Limb (tissue), 2 donors: ENCODE measurements around the gene CSF1.
"Not testable (repeated sequence)": the region's sequence is repeated elsewhere in the genome, so short reads cannot be mapped to it uniquely, and the experiment has no call there.

Source experiments
- DNase-seq, 2 donors: peaks; one replicate each; pipeline ENCODE4 v3.0.0-alpha.2; 2016; ENCODE audit errors: extremely low spot score in 2 of 2

Gene CSF1

GRCh38 chr1:109937738-109938137 is 27.1 kb downstream of the CSF1 start:
- DNase-seq: no peak

DNA sequence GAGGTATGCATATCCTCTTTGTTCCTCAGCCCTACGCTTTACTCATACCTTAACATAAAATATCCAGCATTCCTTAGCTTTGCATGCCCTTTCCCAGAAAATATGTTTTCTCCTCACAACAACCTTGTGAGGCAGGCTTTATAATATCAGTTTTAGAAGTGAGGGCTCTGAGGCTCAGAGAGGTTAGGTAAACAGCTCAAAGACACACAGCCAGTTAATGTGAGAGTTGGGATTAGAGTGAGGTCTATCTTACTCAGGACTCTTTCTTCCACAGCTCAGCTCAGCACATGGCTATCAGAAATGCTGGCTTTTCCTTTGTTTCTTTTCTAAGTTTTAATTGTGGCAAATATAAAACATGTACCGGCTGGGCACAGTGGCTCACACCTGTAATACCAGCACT is 27.9 kb downstream of the CSF1 start:
- no peak for DNase-seq

- DNase-seq: no peak
Measured at GRCh38 chr1:109942434-109942833, 31.8 kb downstream of the CSF1 start.

- DNase-seq: no peak
Measured at GRCh38 chr1:109944541-109944940, 33.9 kb downstream of the CSF1 start.

DNA sequence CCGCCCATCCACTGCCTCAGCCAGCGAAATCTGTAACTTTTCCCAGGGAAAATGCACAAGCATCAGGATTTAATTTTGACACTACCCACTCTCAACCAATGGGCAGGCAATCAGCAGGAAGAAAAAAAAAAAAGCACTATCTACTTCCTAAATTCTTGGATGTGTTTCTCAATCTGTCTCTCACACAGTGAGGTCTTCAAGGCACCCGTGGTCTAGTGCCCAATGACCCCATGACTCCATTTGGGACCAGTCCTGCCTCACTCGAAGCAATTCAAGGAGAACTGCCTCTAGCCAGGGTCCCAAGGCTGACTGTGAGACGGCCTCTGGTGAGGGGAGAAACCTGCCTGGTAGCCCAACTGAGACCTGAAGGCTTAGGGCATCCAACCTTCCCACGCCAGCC is 35.9 kb downstream of the CSF1 start:
- DNase-seq: no peak

GRCh38 chr1:109947582-109948284 is 37.1 kb downstream of the CSF1 start:
- no peak for DNase-seq

GRCh38 chr1:109948285-109948630 is 37.6 kb downstream of the CSF1 start:
- DNase-seq: no peak

GRCh38 chr1:109950038-109950437 is 39.4 kb downstream of the CSF1 start:
- no peak for DNase-seq

DNA sequence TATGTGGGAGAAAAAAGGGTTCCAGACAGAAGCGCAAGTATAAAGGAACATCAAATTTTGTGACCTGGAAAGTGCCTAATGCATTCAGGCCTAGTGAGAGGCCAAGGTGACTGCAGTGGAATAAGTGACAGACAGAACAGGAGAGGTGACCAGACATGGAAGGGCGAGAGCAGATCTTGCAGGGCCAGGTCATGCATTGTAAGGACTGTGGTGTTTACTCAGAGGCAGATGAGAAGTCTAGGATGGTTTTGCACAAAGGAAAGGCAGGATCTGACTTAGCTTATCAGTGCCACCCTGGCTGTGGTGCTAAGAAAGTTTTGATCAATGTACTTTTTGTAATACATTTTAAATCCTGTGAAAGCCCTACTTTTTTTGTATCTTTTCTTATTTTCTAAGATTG is 39.9 kb downstream of the CSF1 start:
- DNase-seq: no peak

DNA sequence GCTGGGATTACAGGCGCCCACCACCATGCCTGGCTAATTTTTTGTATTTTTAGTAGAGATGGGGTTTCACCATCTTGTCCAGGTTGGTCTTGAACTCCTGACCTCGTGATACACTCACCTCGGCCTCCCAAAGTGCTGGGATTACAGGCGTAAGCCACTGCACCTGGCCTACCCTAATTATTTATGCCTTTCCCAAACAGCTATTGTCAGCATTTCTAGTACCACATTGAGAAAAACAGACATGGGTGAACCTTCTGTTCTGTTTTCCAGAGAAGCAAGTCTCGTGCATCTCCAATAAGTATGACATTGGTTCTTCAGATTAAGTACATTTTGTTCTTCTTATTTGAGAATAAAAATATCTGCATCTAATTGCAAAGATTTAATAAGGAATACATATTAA is 40.9 kb downstream of the CSF1 start:
- DNase-seq: not testable (repeated sequence)

DNA sequence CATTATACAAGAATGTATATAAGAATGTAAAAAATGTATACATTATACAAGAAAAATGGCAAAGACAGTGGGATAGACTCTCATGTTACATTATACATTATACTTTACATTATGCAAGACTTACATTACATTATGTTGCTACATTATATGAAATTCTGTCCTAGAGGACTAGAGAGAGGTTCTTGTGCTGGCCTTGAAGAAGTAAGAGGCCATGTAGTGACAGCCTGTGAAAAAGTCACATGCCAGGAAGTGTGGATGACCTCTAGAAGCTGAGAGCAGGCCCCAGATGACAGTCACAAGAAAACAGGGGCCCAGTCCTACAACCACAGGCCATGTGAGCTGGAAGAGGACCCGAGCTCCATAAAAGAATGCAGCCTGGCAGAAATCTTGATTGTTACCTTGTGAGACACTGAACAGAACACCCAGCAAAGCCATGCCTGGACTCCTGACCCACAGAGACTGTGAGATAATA is 43.4 kb downstream of the CSF1 start:
- no peak for DNase-seq

DNA sequence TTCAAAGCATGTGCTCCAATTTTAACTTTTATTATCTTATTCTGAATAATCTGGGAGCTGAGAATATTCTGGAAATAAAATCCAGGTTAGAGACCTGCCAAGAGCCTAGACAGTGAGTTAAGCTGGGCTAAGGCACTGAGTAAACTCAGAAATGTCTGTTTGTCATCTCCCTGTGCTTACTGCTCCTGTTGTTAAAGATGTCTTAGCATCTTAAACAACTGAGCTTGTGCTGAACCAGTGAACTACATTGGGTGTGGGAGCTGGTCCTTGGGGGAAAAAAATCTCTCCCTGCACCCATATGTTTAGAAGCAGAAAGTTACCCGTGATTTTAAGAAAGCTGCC is 49.0 kb downstream of the CSF1 start:
- no peak for DNase-seq

DNA sequence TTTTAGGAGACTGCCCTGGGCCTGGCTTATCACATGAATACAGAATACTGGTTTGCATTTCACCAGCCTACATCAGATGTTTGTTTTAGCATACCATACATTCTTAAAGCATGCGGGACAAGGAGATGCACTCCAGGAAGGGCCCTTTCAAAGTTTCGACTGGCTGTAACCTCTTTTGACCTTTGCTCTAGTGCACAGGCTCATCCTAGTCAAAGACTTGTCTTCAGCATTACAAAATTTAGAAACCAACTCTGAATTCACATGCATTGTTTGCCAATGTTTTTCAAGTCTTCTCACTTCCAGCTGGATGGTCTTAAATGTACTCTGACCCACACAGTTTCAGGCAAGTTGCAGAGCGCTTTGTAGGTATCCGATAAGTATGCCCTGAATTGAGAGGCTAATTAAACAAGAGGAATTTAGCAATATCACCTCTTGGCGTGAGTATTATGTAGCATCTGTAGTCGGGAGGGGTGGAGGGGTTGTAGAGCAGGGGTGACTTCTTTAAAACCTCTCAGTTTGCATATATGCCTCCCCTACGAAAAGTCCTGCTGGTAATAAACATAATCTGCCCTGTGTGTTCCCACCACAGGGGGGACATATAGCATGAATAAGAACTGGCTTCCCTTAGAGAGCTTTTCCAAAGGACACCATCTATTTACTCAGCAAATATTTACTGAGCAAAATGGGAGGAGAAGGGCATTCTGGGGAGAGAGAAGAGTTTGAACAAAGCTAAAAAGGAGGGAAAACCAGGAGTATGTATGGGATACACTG is 49.5 kb downstream of the CSF1 start:
- DNase-seq: no peak

DNA sequence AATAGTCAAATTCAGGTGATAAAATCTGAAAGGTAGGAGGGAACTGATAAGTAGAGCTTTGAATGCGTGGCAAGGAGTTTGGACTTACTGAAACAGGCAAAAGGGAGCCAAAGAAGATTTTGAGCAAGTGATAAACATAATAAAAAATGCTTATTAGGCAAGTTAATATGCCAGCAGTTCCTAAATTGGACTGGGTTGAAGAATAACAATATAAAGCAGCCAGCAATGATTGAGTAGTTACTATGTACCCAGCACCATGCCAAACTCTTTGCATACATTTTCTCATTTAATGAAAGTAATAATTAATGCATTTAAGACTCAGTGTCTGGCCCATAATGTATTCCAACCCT is 50.1 kb downstream of the CSF1 start:
- DNase-seq: no peak

- no peak for DNase-seq
Measured at GRCh38 chr1:109963864-109964263, 53.2 kb downstream of the CSF1 start.

DNA sequence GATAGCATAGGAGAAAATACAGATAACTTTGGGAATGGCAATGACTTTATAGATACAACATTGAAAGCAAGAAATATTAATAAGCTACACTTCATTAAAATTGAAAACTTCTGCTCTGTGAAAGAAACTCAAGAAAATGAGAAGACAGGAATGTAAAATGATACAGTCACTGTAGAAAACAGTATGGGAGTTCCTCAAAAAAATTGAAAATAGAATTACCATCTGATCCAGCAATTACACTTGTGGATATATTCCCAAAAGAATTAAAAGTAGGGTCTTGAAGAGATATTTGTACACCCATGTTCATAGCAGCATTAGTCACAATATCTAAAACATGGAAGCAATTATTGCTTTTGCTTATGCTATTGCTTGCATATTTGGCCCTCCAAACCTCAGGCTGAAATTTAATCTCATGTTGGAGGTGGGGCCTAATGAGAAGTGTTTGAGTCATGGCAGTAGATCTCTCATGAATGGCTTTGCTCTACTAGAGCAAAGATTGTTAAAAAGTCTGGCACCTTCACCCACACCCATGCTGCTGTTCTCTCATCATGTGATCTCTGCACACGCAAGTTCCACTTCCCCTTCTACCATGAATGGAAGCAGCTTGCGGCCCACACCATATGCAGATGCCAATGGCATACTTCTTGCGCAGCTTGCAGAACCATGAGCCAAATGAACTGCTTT is 58.6 kb downstream of the CSF1 start:
- no peak for DNase-seq

DNA sequence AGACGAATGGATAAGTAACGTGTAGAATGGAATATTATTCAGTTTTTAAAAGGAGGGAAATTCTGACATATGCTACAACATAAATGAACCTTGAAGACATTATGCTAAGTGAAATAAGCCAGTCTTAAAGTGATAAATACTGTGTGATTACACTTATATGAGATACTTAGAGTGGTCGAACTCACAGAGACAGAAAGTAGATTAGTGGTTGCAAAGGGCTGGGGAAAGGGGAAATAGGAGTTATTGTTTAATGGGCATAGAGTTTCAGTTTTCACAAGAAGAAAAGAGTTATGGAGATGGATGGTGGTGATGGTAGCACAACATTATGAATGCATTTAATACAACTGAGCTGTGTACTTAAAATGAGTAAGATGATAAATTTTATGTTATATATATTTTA is 59.3 kb downstream of the CSF1 start:
- DNase-seq: no peak

GRCh38 chr1:109971559-109971958 is 60.9 kb downstream of the CSF1 start:
- no peak for DNase-seq

- no peak for DNase-seq
Measured at GRCh38 chr1:109974191-109974590, 63.5 kb downstream of the CSF1 start.

DNA sequence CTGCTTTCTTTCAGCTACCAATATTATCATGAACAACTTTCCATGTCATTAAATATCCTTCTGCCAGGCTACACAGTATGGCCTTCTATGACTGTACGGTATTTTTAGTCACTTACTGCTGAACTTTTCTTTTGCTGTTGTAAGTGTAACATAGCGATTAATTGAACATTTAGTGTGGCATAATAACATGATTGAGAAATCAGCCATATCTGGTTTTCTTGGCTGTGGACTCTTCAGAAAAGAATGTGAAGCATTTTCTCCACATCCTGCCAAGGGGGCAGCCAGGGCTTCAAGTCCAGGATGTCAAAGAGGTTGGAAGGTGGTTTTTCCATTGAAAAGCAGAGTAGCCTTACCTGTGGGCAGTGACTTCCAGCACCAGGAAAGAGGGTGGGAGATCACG is 65.1 kb downstream of the CSF1 start:
- DNase-seq: no peak

DNA sequence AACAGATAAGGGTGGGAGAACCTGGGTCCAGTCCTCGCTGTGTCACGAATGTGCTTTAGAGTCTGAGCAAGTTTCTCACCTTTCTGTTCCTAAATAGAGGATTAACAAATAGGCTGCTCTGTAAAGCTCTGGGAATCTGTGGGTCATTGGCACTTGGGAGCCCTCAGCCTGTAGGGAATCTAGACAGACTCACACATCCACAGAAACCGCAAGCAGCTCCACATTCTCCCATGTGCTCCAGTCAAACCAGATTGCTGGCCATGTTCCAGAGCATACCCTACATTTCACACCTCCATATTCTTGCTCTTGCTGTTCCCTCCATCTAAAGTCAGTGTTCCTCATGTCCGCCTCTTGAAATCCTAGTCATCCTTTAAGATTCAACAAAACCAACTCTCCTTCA is 66.1 kb downstream of the CSF1 start:
- no peak for DNase-seq

DNA sequence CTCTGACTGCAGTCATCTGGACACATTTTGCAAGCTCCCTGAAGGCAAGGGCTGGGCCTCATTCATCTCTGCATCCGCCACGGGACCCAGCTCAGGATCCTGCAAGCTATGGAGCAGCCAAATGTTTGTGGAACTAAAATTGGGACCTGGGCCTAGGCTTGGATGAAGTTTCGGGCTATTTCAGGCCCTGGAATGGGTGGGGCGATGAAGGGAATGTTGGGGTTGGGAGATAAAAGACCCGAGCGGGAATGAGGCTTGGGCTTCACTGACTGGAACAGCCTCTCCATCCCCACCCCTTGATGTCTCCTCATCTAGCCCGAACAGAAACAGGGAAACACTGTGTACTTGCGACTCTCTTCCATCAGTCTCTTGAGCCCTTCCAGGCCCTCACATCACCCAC is 66.6 kb downstream of the CSF1 start:
- no peak for DNase-seq
